GM21717 (cell line): ENCODE data around the gene PARL.

Source experiments
- ATAC-seq: cut with Tn5 transposase; IDR thresholded peaks from one replicate; pipeline ENCODE4 v1.9.1; 2021; ENCODE audit warnings: mild to moderate bottlenecking, moderate library complexity; ENCODE audit not compliant: unreplicated experiment

Gene PARL

GRCh38 chr3:183818041-183818620 is 66.5 kb downstream of the PARL start:
- ATAC-seq: no peak

DNA sequence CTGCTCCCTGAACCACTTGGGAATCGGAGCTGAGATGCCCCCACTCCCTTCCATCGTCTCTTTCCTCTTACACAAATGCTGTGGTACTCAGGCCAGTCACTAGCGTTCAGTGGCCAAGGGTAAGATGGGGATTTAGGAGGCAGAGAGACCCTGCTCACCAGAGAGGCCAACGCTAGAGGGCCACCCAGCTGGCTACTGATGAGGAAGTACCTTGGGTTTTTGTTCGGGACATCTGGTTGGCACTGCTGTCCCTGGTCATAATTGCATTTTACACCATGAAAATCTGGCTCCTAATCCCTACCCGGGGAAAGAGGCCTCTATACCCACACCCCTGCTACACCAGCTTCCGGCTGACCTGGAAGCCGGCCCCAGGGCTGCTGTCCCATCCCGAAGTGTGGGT is 67.0 kb downstream of the PARL start:
- ATAC-seq: no peak

DNA sequence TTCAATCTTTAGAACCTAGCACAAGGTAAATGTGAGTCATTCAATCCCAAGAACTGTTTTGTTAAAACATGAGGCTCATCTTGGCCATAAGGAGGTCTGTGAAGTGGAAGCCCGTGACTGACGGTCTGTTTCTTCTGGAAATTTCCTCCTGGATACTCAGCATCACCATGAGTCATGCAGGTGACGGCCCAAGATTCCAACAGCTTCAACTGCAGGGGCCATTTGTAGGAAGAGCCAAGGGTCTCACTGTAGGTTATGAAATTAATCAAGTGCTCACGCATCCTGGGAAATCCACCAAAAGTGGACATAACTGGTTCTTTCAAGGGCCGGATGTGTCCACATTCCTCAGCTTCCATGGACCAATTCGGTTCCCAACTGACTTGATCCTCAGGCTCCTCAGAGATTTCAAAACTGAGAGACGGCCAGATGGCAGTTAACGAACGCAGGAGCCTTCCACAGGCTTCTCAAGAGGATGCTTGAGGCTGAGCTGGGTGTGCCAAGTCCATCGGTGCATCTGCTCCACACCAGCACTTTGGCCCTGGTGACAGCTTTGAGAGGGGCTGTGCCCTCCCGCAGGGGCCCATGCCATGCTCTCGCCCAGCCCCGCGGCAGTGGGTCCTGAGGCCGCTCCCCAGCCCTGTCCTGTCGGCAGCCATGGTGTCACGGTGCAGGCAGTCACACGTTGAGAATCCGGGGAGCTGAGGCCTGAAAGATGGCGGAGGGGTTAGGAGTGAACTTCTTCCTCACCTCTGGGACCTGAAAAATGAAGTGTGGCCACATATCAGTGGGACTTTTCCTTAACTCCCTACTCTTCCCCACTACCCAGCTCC is 67.8 kb downstream of the PARL start:
- ATAC-seq: no peak

DNA sequence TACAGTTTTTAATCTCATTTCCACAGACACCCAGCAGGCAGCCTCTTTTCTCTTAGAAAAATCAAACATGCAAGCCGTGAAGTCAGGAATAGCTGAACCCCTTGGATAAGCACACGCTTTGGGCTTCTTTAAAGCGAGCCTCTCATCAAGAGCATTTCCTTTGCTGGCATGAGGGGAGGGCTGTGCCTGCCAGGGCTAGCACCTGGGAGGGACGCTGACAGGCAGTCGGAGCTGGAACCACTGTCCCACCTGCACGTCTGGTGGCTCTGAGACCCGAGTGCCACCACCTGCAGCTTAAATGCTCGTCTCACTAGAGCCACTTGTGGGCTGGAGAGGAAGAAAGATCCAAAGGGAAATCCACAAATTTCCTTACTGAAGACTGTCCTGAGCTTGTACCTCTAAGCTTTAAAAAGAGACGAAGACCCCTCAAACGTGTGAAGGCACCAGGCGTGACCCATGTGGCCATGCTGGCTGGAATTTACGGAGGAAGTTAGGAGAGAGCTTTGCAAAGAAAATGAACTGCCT is 68.7 kb downstream of the PARL start:
- ATAC-seq: no peak

DNA sequence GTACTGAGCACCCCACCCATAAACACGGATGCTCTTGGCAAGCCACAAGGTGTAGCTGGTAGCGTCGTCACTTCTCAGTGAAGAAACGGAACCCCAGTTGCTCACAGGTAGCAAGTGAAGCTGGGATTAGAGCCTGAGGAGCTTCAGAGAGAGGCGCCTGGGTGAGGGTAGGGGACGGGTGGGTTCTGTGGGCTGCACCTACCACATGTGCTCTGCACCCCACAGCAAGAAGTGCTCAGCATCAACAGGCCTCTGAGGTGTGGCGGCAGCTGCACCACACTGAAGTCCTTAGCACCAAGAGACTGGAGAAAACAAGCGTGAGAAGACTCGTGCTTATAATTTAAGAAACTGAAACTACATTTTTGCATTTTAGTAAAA is 69.1 kb downstream of the PARL start:
- no peak for ATAC-seq

DNA sequence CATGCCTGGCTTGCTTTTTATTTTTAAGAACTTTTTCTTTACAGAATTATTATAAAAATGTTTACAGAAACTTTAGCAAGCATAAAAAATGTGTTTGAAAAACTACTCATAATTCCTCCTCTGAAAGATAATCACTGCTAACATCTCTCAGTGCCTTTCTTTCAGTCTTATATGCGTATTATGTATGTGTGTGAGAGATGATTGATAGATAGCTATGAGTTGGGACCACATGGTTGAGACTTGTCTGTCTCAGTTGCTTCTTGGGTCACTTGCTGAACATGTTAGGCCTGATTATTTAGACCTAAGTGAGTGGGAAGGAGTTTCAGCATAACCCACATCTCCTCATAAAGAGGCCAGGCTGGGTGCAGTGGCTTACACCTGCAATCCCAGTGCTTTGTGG is 70.4 kb downstream of the PARL start:
- no peak for ATAC-seq

DNA sequence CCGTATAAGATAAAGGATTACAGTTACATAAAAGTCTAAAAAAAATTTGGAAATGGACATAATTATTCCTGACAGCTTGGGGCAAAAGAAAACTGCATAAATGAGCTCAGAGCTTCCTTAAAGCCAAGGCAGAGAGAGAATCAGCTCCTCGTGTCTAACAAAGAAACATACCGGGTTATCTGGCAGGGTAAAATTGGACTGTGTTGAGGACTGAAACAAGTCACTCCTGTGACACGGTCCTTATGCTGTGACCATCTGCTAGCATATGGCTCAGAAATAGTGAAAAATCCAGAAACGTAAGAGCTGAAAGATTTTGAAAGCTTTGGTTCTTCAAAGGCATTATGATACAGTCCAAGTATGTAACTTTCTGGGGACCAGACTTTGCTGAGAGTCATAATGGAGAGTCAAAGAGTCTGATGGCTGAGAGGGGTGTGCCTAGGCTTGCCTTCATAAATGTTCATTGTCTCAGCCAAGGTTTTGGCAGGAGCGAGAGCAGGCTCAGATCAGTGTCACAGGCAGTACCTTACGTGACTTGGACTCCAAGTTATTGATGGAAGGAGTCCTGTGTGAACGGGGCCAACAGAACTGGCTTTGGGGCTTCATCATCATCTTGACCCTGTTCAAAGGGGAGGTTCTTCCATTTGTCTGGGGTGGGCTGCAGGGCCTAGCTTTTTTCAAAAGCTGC is 71.8 kb downstream of the PARL start:
- no peak for ATAC-seq

DNA sequence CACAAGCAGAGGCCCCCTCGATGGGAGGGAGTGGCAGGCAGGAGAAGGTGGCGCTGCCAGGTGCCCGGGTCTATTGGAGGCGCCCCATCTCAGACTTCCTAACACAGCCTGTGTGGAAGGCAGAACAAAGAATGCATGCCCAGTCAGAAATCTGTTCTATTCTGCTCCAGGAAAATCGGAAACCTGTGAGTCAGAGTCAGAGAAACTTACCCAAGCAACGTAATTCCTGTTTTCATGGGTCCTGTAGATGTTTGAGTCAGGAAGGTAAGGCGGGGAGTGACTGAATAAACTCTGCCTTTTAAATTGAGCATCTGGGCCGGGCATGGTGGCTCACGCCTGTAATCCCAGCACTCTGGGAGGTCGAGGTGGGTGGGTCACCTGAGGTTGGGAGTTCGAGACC is 73.0 kb downstream of the PARL start:
- no peak for ATAC-seq

DNA sequence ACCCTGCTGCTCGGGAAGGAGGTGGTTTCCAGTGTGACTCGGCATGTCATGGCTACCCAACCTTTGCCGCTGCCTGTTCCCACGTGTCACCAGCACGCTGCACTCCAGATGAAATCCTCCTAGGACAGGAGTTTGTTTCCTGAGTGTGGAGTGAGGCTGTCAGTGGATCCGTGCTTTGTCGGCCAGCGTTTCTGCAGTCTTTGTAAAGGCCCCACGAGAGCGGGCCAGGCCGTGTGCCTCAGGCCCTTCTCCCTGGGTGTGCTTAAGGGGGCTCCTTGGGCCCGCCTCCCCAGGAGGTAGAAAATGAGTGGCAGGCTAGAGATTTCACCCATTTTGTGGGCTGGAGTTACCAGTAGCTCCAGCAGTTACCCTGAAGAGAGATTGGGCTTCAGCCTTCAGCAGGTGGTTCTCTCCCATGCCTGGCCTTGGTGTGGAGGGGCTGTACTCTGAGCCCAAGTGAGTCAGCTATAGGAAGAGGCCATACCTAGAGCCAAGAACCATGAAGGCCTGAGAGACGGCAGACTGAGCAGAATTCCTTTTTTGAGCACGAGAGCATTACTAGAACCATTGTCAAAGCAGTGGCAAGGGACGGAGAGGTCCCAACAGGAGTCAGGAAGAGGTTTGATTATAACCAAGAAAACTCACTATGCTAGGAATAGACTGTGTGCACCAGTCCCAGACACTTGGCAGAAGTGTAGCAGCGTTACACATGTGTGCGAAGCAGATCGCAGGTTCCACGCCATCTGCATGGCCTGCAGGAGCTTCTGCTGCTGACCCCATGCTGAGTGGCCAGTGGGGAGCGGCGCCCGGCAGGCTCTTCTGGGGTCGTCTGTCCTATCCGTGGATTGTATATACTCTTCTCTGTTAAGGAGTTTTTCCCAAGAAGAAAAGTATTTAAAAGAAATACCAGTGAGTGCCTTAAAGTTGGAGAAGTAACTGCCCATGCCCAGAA is 73.8 kb downstream of the PARL start:
- ATAC-seq: no peak

DNA sequence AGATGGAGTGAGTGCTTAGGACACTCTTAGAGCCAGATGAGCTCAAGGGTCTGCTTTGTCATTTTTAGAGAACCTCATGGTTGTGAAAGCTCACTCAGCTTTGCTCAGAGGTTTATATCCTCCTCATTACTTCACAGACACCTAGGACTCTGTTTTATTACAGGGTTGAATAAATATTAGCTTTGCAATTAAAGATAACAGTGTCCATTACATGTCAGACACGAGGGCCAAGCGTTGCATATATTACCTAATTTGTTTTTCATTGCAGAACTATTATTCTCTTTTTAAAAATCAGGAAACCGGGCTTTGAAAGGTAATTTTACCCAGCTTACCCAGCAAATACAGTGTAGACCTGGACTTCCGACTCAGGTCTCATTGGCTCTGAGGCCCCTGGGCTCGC is 75.4 kb downstream of the PARL start:
- no peak for ATAC-seq

GRCh38 chr3:183808355-183808754 is 76.3 kb downstream of the PARL start:
- no peak for ATAC-seq

- ATAC-seq: no peak
Observed at GRCh38 chr3:183807881-183808280, 76.8 kb downstream of the PARL start.

DNA sequence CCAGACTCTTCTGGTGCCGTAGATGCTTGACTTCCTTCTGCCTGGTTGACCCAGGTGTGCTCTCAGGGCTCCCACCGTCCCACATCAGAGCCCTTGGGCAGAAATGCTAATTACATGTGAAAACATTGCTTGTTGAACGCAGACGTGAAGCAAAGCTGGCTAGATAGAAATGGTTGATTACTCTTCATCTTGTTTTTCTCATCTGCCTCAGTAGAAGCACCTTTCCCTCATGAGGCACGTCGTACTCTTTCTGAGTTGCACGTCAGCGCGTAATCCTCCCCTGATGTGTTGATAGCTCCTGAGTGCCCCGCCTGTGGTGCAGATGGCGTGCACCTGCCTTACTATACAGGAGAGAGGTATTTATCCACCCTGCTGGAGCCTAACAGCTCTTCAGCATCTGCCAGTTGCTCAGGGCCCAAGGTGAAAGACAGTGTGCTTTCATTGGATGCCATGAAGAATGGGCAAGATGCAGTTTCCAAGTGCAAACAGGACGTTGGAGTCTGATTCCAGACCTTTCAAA is 77.4 kb downstream of the PARL start:
- no peak for ATAC-seq

DNA sequence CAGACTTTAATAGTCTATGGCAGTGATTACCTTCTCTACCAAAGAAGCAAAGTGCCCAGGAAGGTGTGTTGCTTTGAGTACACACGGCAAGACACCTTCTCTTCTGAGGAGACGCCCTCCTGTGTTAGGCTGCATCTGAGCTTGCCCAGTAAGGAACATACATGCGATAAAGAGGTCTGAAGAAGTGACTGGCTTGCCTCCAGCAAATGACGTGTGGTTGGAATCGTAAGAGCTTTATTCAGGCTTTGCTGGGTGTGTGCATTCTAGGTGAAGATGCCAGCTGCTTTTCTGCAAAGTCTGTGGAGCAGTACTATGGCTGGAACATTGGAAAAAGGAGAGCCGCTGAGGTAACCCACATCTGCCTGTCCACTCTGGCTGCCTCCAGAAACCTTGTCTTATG is 81.7 kb downstream of the PARL start:
- no peak for ATAC-seq

- no peak for ATAC-seq
Observed at GRCh38 chr3:183801601-183802000, 83.1 kb downstream of the PARL start.

DNA sequence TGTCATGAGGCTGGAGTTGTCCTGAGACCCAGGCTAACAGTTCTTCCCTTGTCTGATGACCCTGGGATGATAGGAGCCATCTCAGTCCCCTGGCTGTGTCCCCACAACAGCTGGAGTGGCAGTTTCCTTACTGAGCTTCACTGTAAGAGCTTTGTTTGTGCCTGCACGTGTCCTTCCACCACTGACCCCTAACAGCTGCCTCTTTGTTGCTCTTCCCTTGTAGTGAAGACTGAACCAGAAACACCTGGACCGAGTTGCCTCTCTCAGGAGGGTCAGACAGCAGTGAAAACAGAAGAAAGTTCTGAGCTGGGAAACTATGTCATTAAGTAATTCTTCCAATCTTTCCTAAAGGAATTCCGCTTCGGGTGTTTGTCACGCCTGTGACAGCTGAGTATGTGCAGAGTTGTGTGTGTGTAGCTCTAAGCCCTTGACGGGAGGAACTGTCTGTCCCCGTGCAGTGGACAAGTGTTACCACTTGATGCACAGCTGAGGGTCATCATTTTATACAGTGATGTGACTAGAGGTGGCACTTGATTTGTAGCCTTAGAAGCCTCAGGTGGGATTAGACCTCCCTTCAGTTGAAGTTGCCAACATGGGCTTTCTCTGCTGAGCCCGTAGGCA is 84.3 kb downstream of the PARL start:
- no peak for ATAC-seq

- no peak for ATAC-seq
Observed at GRCh38 chr3:183799461-183799860, 85.2 kb downstream of the PARL start.

GRCh38 chr3:183797996-183798395 is 86.7 kb downstream of the PARL start:
- ATAC-seq: no peak

GRCh38 chr3:183796372-183796771 is 88.3 kb downstream of the PARL start:
- no peak for ATAC-seq

DNA sequence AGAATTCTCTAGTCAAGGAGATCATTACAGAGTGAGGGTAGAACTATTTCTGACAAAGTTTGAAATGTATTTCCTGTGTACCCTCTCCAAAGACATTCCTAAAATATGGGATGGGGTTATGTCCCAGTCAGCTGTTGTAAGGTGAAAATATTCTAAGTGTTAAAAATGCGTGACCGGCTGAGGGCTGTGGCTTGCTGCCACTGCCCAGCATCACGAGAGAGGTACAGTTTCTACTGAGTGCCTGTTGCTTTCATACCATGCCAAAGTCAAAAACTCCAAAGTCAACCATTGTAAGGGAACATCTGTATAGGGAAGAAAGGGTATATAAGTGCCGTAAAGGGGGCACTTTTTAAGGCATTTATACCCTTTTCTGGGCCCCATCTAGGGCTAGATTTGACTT is 90.2 kb downstream of the PARL start:
- ATAC-seq: no peak
